Stimulated activated CD4-positive, alpha-beta T cell treated with anti-CD3 and anti-CD28 coated beads, TNF-alpha, amount 100 ng/mL, for 4 hours (primary cell): ENCODE data around the gene PUM1.
"Not testable (repeated sequence)": the region's sequence is repeated elsewhere in the genome, so short reads cannot be mapped to it uniquely, and the experiment has no call there.

ENCODE experiments used
- DNase-seq, 3 experiments: peaks; one replicate each; pipeline ENCODE4 v3.0.0-alpha.2; 2020; ENCODE audit warnings: low read depth in 3 of 3

Gene PUM1, protein sequence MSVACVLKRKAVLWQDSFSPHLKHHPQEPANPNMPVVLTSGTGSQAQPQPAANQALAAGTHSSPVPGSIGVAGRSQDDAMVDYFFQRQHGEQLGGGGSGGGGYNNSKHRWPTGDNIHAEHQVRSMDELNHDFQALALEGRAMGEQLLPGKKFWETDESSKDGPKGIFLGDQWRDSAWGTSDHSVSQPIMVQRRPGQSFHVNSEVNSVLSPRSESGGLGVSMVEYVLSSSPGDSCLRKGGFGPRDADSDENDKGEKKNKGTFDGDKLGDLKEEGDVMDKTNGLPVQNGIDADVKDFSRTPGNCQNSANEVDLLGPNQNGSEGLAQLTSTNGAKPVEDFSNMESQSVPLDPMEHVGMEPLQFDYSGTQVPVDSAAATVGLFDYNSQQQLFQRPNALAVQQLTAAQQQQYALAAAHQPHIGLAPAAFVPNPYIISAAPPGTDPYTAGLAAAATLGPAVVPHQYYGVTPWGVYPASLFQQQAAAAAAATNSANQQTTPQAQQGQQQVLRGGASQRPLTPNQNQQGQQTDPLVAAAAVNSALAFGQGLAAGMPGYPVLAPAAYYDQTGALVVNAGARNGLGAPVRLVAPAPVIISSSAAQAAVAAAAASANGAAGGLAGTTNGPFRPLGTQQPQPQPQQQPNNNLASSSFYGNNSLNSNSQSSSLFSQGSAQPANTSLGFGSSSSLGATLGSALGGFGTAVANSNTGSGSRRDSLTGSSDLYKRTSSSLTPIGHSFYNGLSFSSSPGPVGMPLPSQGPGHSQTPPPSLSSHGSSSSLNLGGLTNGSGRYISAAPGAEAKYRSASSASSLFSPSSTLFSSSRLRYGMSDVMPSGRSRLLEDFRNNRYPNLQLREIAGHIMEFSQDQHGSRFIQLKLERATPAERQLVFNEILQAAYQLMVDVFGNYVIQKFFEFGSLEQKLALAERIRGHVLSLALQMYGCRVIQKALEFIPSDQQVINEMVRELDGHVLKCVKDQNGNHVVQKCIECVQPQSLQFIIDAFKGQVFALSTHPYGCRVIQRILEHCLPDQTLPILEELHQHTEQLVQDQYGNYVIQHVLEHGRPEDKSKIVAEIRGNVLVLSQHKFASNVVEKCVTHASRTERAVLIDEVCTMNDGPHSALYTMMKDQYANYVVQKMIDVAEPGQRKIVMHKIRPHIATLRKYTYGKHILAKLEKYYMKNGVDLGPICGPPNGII

DNA sequence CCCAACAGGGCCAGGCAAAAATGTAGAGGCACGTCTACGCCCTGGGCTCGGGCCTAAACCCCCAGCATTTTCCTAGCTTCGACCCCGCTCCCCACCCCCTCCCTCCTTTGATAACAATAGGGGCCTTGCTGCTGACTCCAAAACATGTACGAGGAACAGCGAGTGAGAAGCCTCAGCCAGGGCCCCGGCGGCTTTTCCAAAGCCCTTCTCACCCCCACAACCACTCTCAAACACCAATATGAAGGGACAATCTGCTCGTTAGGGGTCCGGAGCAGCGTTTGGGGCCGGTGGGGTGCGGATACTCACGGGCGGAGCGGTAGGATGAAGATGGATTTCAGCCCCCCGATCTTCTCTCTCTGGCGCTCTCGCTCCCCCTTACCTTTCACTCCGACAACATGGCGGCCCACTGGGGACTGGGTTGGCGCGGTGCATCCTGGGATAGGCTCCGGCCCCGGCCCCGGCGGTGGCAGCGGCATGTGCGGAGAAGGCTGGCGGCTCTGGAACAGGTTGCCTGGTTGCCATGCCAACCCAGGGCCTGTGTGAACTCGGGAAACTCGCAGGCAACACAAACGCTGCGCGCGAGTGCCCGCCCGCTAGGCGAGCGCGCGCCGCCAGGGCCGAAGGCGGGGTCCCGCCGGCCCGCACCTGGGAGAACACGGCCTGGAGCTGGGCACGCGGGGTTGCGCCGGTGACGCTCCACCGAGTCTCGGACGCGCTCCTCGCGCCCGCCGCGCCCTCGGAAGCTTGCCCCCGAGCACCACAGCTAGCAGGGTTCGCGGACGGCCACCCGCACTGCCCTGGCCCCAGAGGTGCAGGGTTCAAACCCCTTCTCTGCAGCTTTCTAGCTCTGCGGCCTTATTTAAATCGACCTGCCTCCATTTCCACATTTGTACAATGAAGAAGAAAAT lies at the start of gene PUM1:
TSS of gene PUM1 (minus strand) at position 408 of the 908 bp plus-strand sequence. CDS start 6,151 bp downstream, outside the sequence.
- DNase-seq: peak; percentile 97 to 99 (median 98)

- DNase-seq: no peak
Observed at GRCh38 chr1:31112266-31112935, 46.9 kb upstream of the PUM1 start.

DNA sequence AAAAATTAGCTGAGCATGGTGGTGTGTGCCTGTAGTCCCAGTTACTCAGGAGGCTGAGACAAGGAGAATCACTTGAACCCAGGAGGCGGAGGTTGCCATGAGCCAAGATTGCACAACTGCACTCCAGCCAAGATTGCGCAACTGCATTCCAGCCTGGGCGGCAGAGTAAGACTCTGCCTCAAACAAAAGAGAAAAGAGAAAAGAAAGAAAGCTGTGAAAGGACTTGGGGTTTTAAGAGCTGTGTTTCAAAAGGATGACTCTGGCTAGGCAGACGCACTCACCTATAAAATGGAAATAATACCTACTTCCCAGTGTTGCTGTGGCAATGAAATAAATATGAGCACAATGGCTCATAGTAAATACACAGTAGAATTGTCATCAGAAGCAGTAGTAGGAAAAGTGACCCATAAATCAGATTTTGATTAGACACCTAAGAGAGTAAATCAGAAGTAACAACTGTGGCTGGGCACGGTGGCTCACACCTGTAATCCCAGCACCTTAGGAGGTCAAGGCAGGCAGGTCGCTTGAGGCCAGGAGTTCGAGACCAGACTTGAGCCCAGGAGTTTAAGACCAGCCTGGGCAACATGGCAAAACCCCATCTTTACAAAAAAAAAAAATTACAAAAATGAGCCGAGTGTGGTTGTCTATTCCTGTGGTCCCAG lies 45.9 kb upstream of the PUM1 start:
- no peak for DNase-seq

GRCh38 chr1:31110846-31111245 lies 45.3 kb upstream of the PUM1 start:
- no peak for DNase-seq

- no peak for DNase-seq
Observed at GRCh38 chr1:31108861-31109260, 43.3 kb upstream of the PUM1 start.

DNA sequence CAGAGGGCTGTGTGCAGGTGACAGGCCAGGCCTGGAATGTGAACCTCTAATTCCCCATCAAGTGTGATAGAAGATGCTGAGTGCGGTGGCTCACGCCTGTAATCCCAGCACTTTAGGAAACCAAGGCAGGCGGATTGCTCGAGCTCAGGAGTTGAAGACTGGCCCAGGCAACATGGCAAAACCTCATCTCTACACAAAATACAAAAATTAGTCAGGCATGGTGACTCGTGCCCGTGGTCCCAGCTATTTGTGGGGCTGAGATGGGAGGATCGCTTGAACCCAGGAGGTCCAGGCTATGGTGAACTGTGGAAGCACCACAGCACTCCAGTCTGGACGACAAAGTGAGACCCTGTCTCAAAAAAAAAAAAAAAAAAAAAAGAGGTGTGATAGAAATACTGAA lies 40.1 kb upstream of the PUM1 start:
- no peak for DNase-seq

DNA sequence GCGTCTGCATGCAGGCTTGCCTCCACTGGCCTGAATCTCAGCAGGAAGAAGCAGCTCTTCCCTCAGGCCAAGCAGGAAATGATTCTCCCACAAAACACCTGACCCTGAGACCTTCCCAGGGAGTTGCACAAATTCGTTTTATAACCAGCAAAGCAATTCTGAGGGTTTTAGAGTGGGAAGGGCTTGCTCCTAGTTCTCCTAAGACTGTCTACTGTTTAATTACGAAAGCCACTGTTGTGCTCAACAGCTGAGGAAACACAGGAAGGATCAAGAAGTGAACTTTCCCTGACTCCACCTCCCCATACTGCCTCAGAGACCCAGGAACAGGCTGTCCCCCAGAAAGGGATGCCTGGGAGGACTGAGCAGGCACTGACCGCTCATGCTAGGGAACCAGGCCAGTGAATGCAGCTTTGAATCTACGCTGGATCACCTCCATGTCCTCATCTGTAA lies 37.0 kb upstream of the PUM1 start:
- no peak for DNase-seq

DNA sequence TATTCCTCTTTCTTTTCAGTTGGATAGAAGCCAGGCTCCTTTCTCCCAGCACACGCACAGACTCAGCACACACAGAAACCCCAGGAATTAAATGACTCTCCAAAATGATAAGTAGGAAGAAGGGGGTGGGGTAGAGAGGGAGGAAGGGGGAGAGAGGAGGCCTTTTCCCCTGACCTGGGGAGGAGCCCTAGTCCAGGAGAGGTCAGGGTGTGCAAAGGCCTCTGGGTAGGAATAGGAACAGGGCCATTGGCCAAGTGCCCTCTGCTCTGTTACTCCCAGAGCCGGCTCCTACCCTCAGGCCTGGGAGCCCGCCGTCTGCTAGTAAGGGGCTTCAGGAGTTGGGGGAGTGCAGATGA lies 35.6 kb upstream of the PUM1 start:
- no peak for DNase-seq

DNA sequence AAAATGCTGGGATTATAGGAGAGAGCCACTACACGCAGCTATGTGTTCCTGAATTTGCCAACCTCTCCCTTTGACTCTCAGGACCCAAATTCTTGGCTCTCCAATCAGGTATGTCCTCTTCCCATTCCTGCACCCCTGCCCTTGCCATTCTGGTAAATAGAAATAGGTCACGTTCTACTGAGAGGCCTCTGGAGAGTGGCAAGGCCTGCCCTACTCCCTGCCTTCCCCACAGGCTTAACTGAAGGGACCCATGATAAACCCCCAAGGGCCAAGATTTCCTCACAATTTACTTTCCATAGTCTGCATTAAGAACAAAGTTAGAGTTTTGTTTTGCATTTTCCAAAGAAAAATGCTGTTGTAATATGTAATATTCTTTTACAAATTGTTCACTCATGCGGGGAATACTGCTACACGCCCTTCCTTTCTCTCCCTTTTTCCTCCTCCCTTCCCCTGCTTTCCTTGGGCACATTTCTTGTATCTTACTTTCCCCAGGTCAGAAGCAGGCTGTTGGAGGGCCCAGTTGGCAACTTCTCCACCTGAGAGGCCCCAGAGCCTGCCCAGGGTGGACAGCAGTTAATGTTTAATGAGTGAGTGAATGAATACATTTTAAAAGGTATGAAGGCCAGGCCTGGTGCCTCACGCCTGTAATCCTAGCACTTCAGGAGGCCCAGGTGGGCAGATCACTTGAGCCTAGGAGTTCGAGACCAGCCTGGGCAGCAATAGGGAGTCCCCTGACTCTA lies 33.9 kb upstream of the PUM1 start:
- no peak for DNase-seq

- no peak for DNase-seq
Observed at GRCh38 chr1:31095985-31096384, 30.5 kb upstream of the PUM1 start.

- DNase-seq: no peak
Observed at GRCh38 chr1:31095298-31095981, 29.9 kb upstream of the PUM1 start.

DNA sequence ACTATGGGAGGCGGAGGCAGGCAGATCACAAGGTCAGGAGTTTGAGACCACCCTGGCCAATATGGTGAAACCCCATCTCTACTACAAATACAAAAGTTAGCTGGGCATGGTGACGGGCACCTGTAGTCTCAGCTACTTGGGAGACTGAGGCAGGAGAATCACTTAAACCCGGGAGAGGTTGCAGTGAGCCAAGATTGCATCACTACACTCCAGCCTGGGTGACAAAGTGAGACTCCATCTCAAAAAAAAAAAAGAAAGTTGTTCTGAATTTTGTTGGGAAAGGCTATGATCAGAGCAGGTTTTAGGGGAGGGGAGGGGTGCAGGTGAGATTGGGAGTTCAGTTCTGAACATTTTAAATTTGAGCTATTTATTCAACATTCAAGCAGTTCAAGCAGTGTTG lies 22.6 kb upstream of the PUM1 start:
- not testable (repeated sequence) for DNase-seq

DNA sequence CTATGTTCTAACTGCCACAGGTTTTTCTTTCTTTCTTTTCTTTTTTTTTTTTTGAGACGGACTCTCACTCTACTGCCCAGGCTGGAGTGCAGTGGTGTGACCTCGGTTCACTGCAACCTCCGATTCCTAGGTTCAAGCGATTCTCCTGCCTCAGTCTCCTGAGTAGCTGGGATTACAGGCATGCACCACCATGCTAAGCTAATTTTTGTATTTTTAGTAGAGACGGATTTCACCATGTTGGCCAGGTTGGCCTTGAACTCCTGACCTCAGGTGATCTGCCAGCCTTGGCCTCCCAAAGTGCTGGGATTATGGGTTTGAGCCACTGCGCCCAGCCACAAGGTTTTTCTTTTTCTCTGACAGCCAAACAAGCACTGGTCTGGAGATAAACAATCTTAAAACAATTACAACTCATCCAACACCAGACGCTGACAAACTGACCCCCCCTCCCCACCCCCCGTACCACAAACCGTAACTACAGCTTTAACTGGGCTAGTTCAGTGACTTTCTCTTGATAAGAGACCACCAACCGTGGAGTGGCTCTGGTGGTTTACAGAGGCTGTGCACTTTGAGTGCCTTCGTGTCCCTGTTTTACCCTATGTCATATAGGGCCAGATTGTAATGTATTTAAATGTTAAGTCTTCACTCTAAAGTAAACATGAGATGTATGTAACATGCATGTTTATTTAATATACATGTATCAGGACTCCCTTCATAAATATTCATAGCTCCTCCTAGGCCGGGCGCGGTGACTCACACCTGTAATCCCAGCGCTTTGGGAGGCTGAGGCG lies 19.5 kb upstream of the PUM1 start:
- no peak for DNase-seq

DNA sequence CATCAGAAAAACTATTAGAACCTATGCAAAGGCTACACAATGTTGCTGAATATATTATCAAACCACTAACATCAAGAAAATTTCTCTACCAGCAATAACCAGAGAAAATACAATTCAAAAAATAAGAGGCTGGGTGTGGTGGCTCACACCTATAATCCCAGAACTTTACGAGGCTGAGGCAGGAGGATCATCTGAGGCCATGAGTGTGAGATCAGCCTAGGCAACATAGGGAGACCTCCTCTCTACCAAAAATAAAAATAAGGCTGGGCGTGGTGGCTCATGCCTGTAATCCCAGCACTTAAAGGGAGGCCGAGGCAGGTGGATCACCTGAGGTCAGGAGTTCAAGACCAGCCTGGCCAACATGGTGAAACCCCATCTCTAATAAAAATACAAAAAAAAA lies 16.9 kb upstream of the PUM1 start:
- no peak for DNase-seq

- DNase-seq: no peak
Observed at GRCh38 chr1:31073044-31073443, 7.5 kb upstream of the PUM1 start.

- no peak for DNase-seq
Observed at GRCh38 chr1:31072304-31072746, 6.8 kb upstream of the PUM1 start.

- DNase-seq: no peak
Observed at GRCh38 chr1:31069392-31069791, 3.9 kb upstream of the PUM1 start.
